H1 (cell line): ENCODE measurements around the gene LIMS1. TPM values are rescaled to one million over a fixed set of nuclear protein-coding genes. Genes with fewer than 3 reads are reported as not detected.

Experiments used
- ATF2 ChIP-seq: IDR thresholded peaks from 2 replicates; pipeline ENCODE4 v1.6.1; 2012; ENCODE audit warnings: low read length, inconsistent platforms
- CHD7 ChIP-seq: fragments of 300-600 bp; sonication (generic); IDR thresholded peaks from 2 replicates; pipeline ENCODE4 v1.7.1; 2012; ENCODE audit warnings: low read length, moderate library complexity, mild to moderate bottlenecking, inconsistent platforms; ENCODE audit not compliant: insufficient replicate concordance
- JUN ChIP-seq: IDR thresholded peaks from 2 replicates; pipeline ENCODE4 v1.6.1; 2011; ENCODE audit warnings: low read depth, mild to moderate bottlenecking, improper control_type of control experiment, low read length
- KDM1A ChIP-seq: fragments of 200-600, 300-600 bp; sonication (generic); IDR thresholded peaks from 2 replicates; pipeline ENCODE4 v1.7.1; 2016; ENCODE audit warnings: mild to moderate bottlenecking, low read length, borderline replicate concordance
- RNF2 ChIP-seq: fragments of 200-900, 300-1000 bp; sonication (generic); IDR thresholded peaks from 2 replicates; pipeline ENCODE4 v1.7.1; 2016; ENCODE audit warnings: borderline replicate concordance, low read depth, mild to moderate bottlenecking, antibody characterized with exemption, low read length; ENCODE audit not compliant: poor library complexity, severe bottlenecking; ENCODE audit errors: missing control alignments
- SP4 ChIP-seq: IDR thresholded peaks from 2 replicates; pipeline ENCODE4 v1.6.1; 2012; ENCODE audit warnings: low read length, inconsistent platforms
- polyA plus RNA-seq, 7 experiments: library from polyadenylated mRNA; depleted of rRNA in 3 of 7; stranded (reverse) in 5 of 7; unstranded in 2 of 7; fragments of >200 nt in 5 of 7; fragments of 200-250 nt in 2 of 7; gene quantifications; 1 replicate in 5 of 7; 2 replicates in 1 of 7; 4 replicates in 1 of 7; pipeline versions ENCODE4 v1.2.1 to v1.2.3, GENCODE V29; 2011 to 2013; ENCODE audit warnings: missing spikeins in 2 of 7, mixed read lengths in 2 of 7
- total RNA-seq: library from RNA; stranded (reverse); fragmentation: NEBNext Ultra II Directional; extraction: Animal tissue kit (Norgen Biotek cat#: 25700); gene quantifications from 2 replicates; pipeline ENCODE4 v1.2.1, GENCODE V29; 2021

Gene LIMS1
- total and polyA plus RNA-seq, 2 of the 8 experiments (the other 6 are each of a cell fraction or from before 2014, with no cell fraction given) = 24.1 to 36.7 TPM

- TF ChIP-seq CHD7 (no peak), SP4 (no peak), ATF2 (no peak), KDM1A (no peak), JUN (no peak), RNF2 (no peak)
Observed at GRCh38 chr2:108577099-108577498, 42.8 kb downstream of the LIMS1 start (continued).
